GM20431 (cell line): ENCODE measurements around the gene AKT3.

Experiments
- in situ Hi-C: fragments of 300-500 bp; cut with MseI, MboI; formaldehyde crosslinking; loops from one replicate; pipeline ENCODE4 v1.15.0; 2020; ENCODE audit warnings: low sequenced_read_pairs; ENCODE audit not compliant: unreplicated experiment

AKT3 gene

GRCh38 chr1:243535014-243535413 is 315.0 kb downstream of the AKT3 start:
- in situ Hi-C loops, result no loop called here

GRCh38 chr1:243529512-243529911 is 320.5 kb downstream of the AKT3 start:
- in situ Hi-C loops, result no loop called here

GRCh38 chr1:243528459-243529121 is 321.5 kb downstream of the AKT3 start:
- in situ Hi-C loops, result no loop called here

- in situ Hi-C loops, result no loop called here
Observed at GRCh38 chr1:243526180-243526579, 323.9 kb downstream of the AKT3 start.

GRCh38 chr1:243525085-243525487 is 325.0 kb downstream of the AKT3 start:
- in situ Hi-C loops, result no loop called here

GRCh38 chr1:243523766-243524165 is 326.3 kb downstream of the AKT3 start:
- in situ Hi-C loops, result no loop called here

GRCh38 chr1:243520831-243521230 is 329.2 kb downstream of the AKT3 start:
- in situ Hi-C loops, result no loop called here

GRCh38 chr1:243514927-243515326 is 335.1 kb downstream of the AKT3 start:
- in situ Hi-C loops, result no loop called here

GRCh38 chr1:243513726-243514491 is 336.1 kb downstream of the AKT3 start:
- in situ Hi-C loops, result no loop called here

- in situ Hi-C loops, result no loop called here
Observed at GRCh38 chr1:243510928-243511327, 339.1 kb downstream of the AKT3 start.

- in situ Hi-C loops, result no loop called here
Observed at GRCh38 chr1:243508943-243509342, 341.1 kb downstream of the AKT3 start.

GRCh38 chr1:243508303-243508713 is 341.7 kb downstream of the AKT3 start:
- in situ Hi-C loops, result no loop called here

- in situ Hi-C loops, result no loop called here
Observed at GRCh38 chr1:243507672-243508302, 342.3 kb downstream of the AKT3 start.

- in situ Hi-C loops, result no loop called here
Observed at GRCh38 chr1:243507001-243507671, 342.9 kb downstream of the AKT3 start.

GRCh38 chr1:243505986-243506689 is 343.9 kb downstream of the AKT3 start:
- in situ Hi-C loops, result no loop called here

GRCh38 chr1:243503155-243503554 is 346.9 kb downstream of the AKT3 start:
- in situ Hi-C loops, result no loop called here

- in situ Hi-C loops, result no loop called here
Observed at GRCh38 chr1:243501002-243501401, 349.0 kb downstream of the AKT3 start.

GRCh38 chr1:243500512-243500911 is 349.5 kb downstream of the AKT3 start:
- in situ Hi-C loops, result no loop called here

GRCh38 chr1:243499711-243500110 is 350.3 kb downstream of the AKT3 start:
- in situ Hi-C loops, result no loop called here

GRCh38 chr1:243499248-243499647 is 350.8 kb downstream of the AKT3 start:
- in situ Hi-C loops, result no loop called here
